ENCODE results near the gene HIKESHI.
"Not testable (repeated sequence)": the region's sequence is repeated elsewhere in the genome, so short reads cannot be mapped to it uniquely, and the experiment has no call there.

Gene HIKESHI

GRCh38 chr11:86302092-86302793 is at the start of gene HIKESHI:
Gene HIKESHI (plus strand): TSS chr11:86302240. CDS start chr11:86302449, 209 bp downstream.
- DNase-seq: peak; percentile 85

GRCh38 chr11:86255896-86256295 is 46.1 kb upstream of the HIKESHI start:
- DNase-seq: no peak

GRCh38 chr11:86256608-86257007 is 45.4 kb upstream of the HIKESHI start:
- DNase-seq: no peak

GRCh38 chr11:86257446-86257845 is 44.6 kb upstream of the HIKESHI start:
- no peak for DNase-seq

- no peak for DNase-seq
Observed at GRCh38 chr11:86259730-86260129, 42.3 kb upstream of the HIKESHI start.

- no peak for DNase-seq
Observed at GRCh38 chr11:86261328-86261727, 40.7 kb upstream of the HIKESHI start.

GRCh38 chr11:86262387-86262786 is 39.7 kb upstream of the HIKESHI start:
- no peak for DNase-seq

GRCh38 chr11:86264649-86265048 is 37.4 kb upstream of the HIKESHI start:
- no peak for DNase-seq

- DNase-seq: no peak
Observed at GRCh38 chr11:86265194-86265593, 36.8 kb upstream of the HIKESHI start.

- DNase-seq: no peak
Observed at GRCh38 chr11:86269645-86270044, 32.4 kb upstream of the HIKESHI start.

- DNase-seq: no peak
Observed at GRCh38 chr11:86274503-86274902, 27.5 kb upstream of the HIKESHI start.

- no peak for DNase-seq
Observed at GRCh38 chr11:86274999-86275398, 27.0 kb upstream of the HIKESHI start.

GRCh38 chr11:86275493-86276370 is 26.3 kb upstream of the HIKESHI start:
- DNase-seq: no peak

- DNase-seq: no peak
Observed at GRCh38 chr11:86277741-86278140, 24.3 kb upstream of the HIKESHI start.

GRCh38 chr11:86278226-86278625 is 23.8 kb upstream of the HIKESHI start:
- DNase-seq: no peak

GRCh38 chr11:86279747-86280146 is 22.3 kb upstream of the HIKESHI start:
- DNase-seq: no peak

- no peak for DNase-seq
Observed at GRCh38 chr11:86287468-86287796, 14.6 kb upstream of the HIKESHI start.

- no peak for DNase-seq
Observed at GRCh38 chr11:86288776-86289507, 13.1 kb upstream of the HIKESHI start.

GRCh38 chr11:86289508-86290280 is 12.3 kb upstream of the HIKESHI start:
- DNase-seq: not testable (repeated sequence)

GRCh38 chr11:86291466-86292262 is 10.4 kb upstream of the HIKESHI start:
- DNase-seq: peak; percentile 63

- DNase-seq: no peak
Observed at GRCh38 chr11:86292912-86293616, 9.0 kb upstream of the HIKESHI start.
